Tibial artery (tissue), 4 donors: ENCODE data around the gene WDR7.

ENCODE experiments used
- DNase-seq, 2 donors: peaks; one replicate each; pipeline ENCODE4 v3.0.0-alpha.2; 2019
- H3K27ac ChIP-seq, 2 donors: fragments of 200-600 bp; sonication (generic) in 1 of 2; 1 replicate in 1 of 2; 2 replicates in 1 of 2; pipeline ENCODE4 v1.5.1; 2018 to 2019; ENCODE audit warnings: mild to moderate bottlenecking in 1 of 2
- H3K27me3 ChIP-seq, 2 donors: fragments of 200-600 bp; sonication (generic) in 1 of 2; one replicate each; pipeline versions ENCODE4 v1.5.1 to v1.6.0; 2016 to 2019
- H3K36me3 ChIP-seq, 3 donors: fragments of 200-600 bp; sonication (generic) in 2 of 3; one replicate each; pipeline ENCODE4 v1.5.1; 2016 to 2019; ENCODE audit warnings: mild to moderate bottlenecking in 2 of 3
- H3K4me1 ChIP-seq, 4 donors: fragments of 200-600 bp; sonication (generic) in 2 of 4; 1 replicate in 3 of 4; 2 replicates in 1 of 4; pipeline ENCODE4 v1.5.1; 2016 to 2019
- H3K4me3 ChIP-seq, 2 donors: fragments of 200-600 bp; sonication (generic) in 1 of 2; 1 replicate in 1 of 2; 2 replicates in 1 of 2; pipeline ENCODE4 v1.5.1; 2018 to 2019; ENCODE audit warnings: mild to moderate bottlenecking in 2 of 2
- H3K9me3 ChIP-seq, 3 donors: fragments of 200-600 bp; sonication (generic) in 1 of 3; one replicate each; pipeline ENCODE4 v1.5.1; 2016 to 2019
- CTCF ChIP-seq, 2 experiments: fragments of 200-600 bp in 1 of 2; fragments of 450-650 bp in 1 of 2; IDR thresholded peaks; one replicate each; pipeline ENCODE4 v1.5.1; 2017 to 2019; ENCODE audit warnings: antibody characterized with exemption in 2 of 2, mild to moderate bottlenecking in 1 of 2, moderate library complexity in 1 of 2
- intact Hi-C: fragments of 100-400 bp; cut with DNase I; formaldehyde crosslinking; loops from one replicate; pipeline ENCODE4 v1.15.0; 2023; ENCODE audit warnings: low total_unique reads

Gene WDR7

GRCh38 chr18:57018845-57019244, 367.7 kb downstream of the WDR7 start:
- H3K9me3 ChIP-seq = no peaks in the 10 kb centered on the region
- no peak for DNase-seq
- no peaks in the 10 kb centered on the region for H3K27me3 ChIP-seq
- TF ChIP-seq CTCF (IDR thresholded peaks at IDR 0.05) = no peak
- intact Hi-C loops = no loop called here
- H3K4me1 ChIP-seq = no peaks in the 10 kb centered on the region
- peaks cover 9 to 18% (median 13%) of the 10 kb centered on the region in 3 donors for H3K36me3 ChIP-seq
- H3K27ac ChIP-seq = no peak overlapping the region
- no peak overlapping the region for H3K4me3 ChIP-seq

GRCh38 chr18:57022716-57023115, 371.6 kb downstream of the WDR7 start:
- H3K9me3 ChIP-seq = no peaks in the 10 kb centered on the region
- TF ChIP-seq CTCF (IDR thresholded peaks at IDR 0.05) = no peak
- no peaks in the 10 kb centered on the region for H3K27me3 ChIP-seq
- intact Hi-C loops = no loop called here
- H3K4me3 ChIP-seq = no peak overlapping the region
- H3K27ac ChIP-seq = no peak overlapping the region
- peaks cover 18 to 30% (median 24%) of the 10 kb centered on the region in 3 donors for H3K36me3 ChIP-seq
- no peak for DNase-seq
- no peaks in the 10 kb centered on the region for H3K4me1 ChIP-seq

- Histone ChIP-seq H3K4me1 (no peaks in the 10 kb centered on the region), H3K4me3 (no peak overlapping the region), H3K27me3 (no peaks in the 10 kb centered on the region), H3K36me3 (peaks cover 25 to 33% (median 28%) of the 10 kb centered on the region in 3 donors), H3K27ac (no peak overlapping the region), H3K9me3 (no peaks in the 10 kb centered on the region)
- DNase-seq = no peak
- intact Hi-C loops = no loop called here
- no peak for TF ChIP-seq CTCF (IDR thresholded peaks at IDR 0.05)
These were observed 372.2 kb downstream of the WDR7 start for GRCh38 chr18:57023275-57023882.

- Histone ChIP-seq H3K27me3 (no peaks in the 10 kb centered on the region), H3K27ac (no peak overlapping the region), H3K4me1 (no peaks in the 10 kb centered on the region), H3K36me3 (peaks cover 41 to 51% (median 42%) of the 10 kb centered on the region in 3 donors), H3K4me3 (no peak overlapping the region), H3K9me3 (no peaks in the 10 kb centered on the region)
- TF ChIP-seq CTCF (IDR thresholded peaks at IDR 0.05) = no peak
- no peak for DNase-seq
- intact Hi-C loops = no loop called here
These were observed 374.4 kb downstream of the WDR7 start for GRCh38 chr18:57025540-57025939.

- Histone ChIP-seq H3K4me3 (no peak overlapping the region), H3K9me3 (no peaks in the 10 kb centered on the region), H3K27ac (no peak overlapping the region), H3K27me3 (no peaks in the 10 kb centered on the region), H3K4me1 (no peaks in the 10 kb centered on the region), H3K36me3 (peaks cover 38 to 52% (median 41%) of the 10 kb centered on the region in 3 donors)
- DNase-seq = no peak
- intact Hi-C loops = no loop called here
- TF ChIP-seq CTCF (IDR thresholded peaks at IDR 0.05) = no peak
These were observed 375.2 kb downstream of the WDR7 start for GRCh38 chr18:57026316-57026715.
